ENCODE data around the gene NAV2.

Gene NAV2

DNA sequence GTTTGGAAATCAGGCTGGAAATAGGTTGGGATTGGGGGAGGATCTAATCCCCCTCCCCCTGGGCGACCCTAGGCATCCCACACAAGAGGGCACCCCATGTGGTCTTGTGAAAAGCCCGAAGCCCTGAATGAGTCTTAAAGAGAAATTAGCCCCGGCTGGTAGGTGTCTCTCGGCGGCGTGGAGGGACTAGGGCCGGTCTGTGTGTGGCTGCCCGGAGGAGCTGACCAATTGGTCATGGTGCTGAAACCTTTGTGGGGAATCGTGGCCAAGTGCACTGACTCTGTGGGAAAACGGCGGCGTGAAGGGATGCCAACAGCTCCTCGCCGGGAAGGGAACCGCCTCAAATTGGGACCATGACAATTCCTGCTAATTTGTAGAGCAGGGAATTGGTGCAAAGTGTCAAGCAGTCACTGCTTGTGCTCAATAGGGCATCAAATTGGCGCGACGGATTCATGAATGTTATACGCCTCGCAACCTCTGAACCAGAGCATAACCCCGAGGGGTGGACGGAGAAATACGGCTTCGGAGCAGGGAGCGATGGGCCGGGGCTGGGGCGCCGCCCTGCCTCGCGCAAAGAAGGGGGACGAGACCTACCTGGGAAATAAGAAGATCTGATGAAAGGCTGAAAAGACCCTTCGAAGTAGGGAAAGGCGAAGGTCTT is 446.1 kb downstream of the NAV2 start:
- peak; percentile 81 for DNase-seq (ENCODE audit: low spot score)

- DNase-seq (ENCODE audit: low spot score): no peak
Measured at GRCh38 chr11:20159466-20160381, 447.1 kb downstream of the NAV2 start.

- DNase-seq (ENCODE audit: low spot score): no peak
Measured at GRCh38 chr11:20160425-20161229, 448.0 kb downstream of the NAV2 start, which contains the start of gene DBX1. DBX1 (minus strand) TSS chr11:20160475; CDS start chr11:20160324, 151 bp downstream.

- no peak for DNase-seq (ENCODE audit: low spot score)
Measured at GRCh38 chr11:20161230-20161918, 448.7 kb downstream of the NAV2 start.

DNA sequence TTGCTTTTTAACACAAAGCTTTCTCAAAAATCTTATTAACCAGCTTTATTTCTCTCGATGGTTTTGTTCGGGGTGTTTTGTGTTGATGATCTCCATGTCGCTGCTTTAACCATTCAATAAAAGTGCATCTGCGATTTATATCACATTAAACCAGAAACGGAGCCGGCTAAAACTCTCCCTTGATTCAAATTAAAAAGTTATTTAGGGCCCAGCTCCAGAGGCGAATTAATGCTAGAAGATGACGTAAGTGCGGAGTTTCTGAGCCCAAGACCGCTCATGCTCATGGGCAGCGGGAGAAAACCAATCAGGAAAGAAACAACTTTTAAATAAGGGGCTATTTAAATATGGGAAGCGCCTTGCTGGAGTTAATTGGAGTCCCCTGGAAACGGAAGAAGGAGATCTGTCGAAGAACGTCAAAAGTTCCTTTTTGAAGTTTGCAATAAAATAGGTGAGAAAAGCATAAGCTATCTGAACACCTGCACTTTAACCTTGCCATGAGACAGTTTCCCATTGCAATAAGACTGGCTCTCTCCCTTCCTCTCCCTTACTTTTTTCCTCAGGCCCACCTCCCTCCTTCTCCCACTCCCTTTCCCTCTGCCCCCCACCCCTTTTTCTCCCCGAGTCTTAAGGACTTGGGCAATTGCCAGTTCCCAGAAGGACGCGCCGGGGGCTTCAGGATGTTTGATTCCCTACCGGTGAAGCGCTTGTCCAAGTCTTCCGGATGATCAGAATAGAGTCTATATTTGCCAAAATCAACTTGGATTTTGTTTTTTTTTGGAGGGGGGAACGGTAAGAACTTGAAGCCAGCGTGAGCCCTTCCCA is 449.5 kb downstream of the NAV2 start:
- no peak for DNase-seq (ENCODE audit: low spot score)

- no peak for DNase-seq (ENCODE audit: low spot score)
Measured at GRCh38 chr11:20162824-20163782, 450.5 kb downstream of the NAV2 start.

GRCh38 chr11:20163783-20164481 is 451.3 kb downstream of the NAV2 start:
- no peak for DNase-seq (ENCODE audit: low spot score)
